CD14-positive monocyte (primary cell): ENCODE data around the gene NPAS3. TPM values are rescaled to one million over a fixed set of nuclear protein-coding genes. Genes with fewer than 3 reads are reported as not detected.

ENCODE experiments used
- DNase-seq, 3 donors: peaks; one replicate each; pipeline ENCODE4 v3.0.0-alpha.2; 2011 to 2022
- H2AFZ ChIP-seq: 2 replicates; pipeline ENCODE4 v1.6.0; 2012; ENCODE audit warnings: mild to moderate bottlenecking, low read depth, low read length, inconsistent platforms; ENCODE audit not compliant: insufficient read depth, poor library complexity, severe bottlenecking
- H3K27ac ChIP-seq, 2 donors: 1 replicate in 1 of 2; 2 replicates in 1 of 2; pipeline ENCODE4 v1.5.1; 2012 to 2013; ENCODE audit warnings: low read length in 2 of 2, control low read depth in 1 of 2, inconsistent platforms in 1 of 2, low read depth in 1 of 2, mild to moderate bottlenecking in 1 of 2
- H3K27me3 ChIP-seq, 2 donors: one replicate each; pipeline versions ENCODE4 v1.6.0 to v1.6.1; 2011 to 2013; ENCODE audit warnings: low read length in 2 of 2; ENCODE audit not compliant: control insufficient read depth in 2 of 2, insufficient read depth in 2 of 2
- H3K36me3 ChIP-seq, 2 donors: replicated peaks in 1 of 2; 1 replicate in 1 of 2; 2 replicates in 1 of 2; pipeline versions ENCODE4 v1.5.1 to v1.6.1; 2012 to 2013; ENCODE audit warnings: low read length in 2 of 2, control low read depth in 1 of 2, inconsistent platforms in 1 of 2, mild to moderate bottlenecking in 1 of 2; ENCODE audit not compliant: insufficient read depth in 2 of 2, control insufficient read depth in 1 of 2
- H3K4me1 ChIP-seq, 2 donors: 1 replicate in 1 of 2; 2 replicates in 1 of 2; pipeline versions ENCODE4 v1.5.1 to v1.6.1; 2012 to 2013; ENCODE audit warnings: low read length in 2 of 2, control low read depth in 1 of 2, inconsistent platforms in 1 of 2, mild to moderate bottlenecking in 1 of 2, moderate library complexity in 1 of 2; ENCODE audit not compliant: insufficient read depth in 2 of 2, control insufficient read depth in 1 of 2
- H3K4me2 ChIP-seq: replicated peaks from 2 replicates; pipeline ENCODE3; 2012; ENCODE audit warnings: low read length, moderate library complexity, mild to moderate bottlenecking; ENCODE audit not compliant: poor library complexity, severe bottlenecking; ENCODE audit errors: extremely low read depth
- H3K4me3 ChIP-seq, 3 experiments: fragments of 200-600 bp in 1 of 3; sonication (generic) in 1 of 3; replicated peaks in 1 of 3; 1 replicate in 2 of 3; 2 replicates in 1 of 3; pipeline ENCODE4 v1.5.1; 2011 to 2013; ENCODE audit warnings: low read length in 3 of 3, mild to moderate bottlenecking in 3 of 3, control low read depth in 2 of 3, low read depth in 2 of 3, inconsistent platforms in 1 of 3, moderate library complexity in 1 of 3
- H3K79me2 ChIP-seq: 2 replicates; pipeline ENCODE4 v1.6.0; 2012; ENCODE audit warnings: mild to moderate bottlenecking, control low read depth, inconsistent platforms, low read length, moderate library complexity; ENCODE audit not compliant: insufficient read depth
- H3K9ac ChIP-seq: 2 replicates; pipeline ENCODE4 v1.6.0; 2017; ENCODE audit warnings: low read length, mild to moderate bottlenecking; ENCODE audit not compliant: insufficient read depth, poor library complexity, severe bottlenecking
- H3K9me3 ChIP-seq, 2 donors: replicated peaks in 1 of 2; 1 replicate in 1 of 2; 2 replicates in 1 of 2; pipeline versions ENCODE4 v1.5.1 to v1.6.1; 2012 to 2013; ENCODE audit warnings: low read length in 2 of 2, control low read depth in 1 of 2; ENCODE audit not compliant: control insufficient read depth in 1 of 2, insufficient read depth in 1 of 2
- H4K20me1 ChIP-seq: 2 replicates; pipeline ENCODE4 v1.6.0; 2012; ENCODE audit warnings: mild to moderate bottlenecking, low read length, control low read depth, moderate library complexity; ENCODE audit not compliant: insufficient read depth
- H3K27ac Mint-ChIP-seq, 7 donors: one replicate each; pipeline ENCODE4 v1.8.0; 2020; ENCODE audit warnings: mild to moderate bottlenecking in 7 of 7, mixed read lengths in 7 of 7, moderate library complexity in 6 of 7, inconsistent platforms in 2 of 7
- H3K27me3 Mint-ChIP-seq, 3 donors: one replicate each; pipeline ENCODE4 v1.8.0; 2021 to 2022; ENCODE audit warnings: low read depth in 3 of 3, mild to moderate bottlenecking in 3 of 3, mixed read lengths in 3 of 3, moderate library complexity in 3 of 3, inconsistent platforms in 1 of 3
- H3K36me3 Mint-ChIP-seq, 2 donors: one replicate each; pipeline ENCODE4 v1.8.0; 2020; ENCODE audit warnings: mixed read lengths in 2 of 2, inconsistent platforms in 1 of 2, mild to moderate bottlenecking in 1 of 2
- H3K4me1 Mint-ChIP-seq: one replicate; pipeline ENCODE4 v1.8.0; 2020; ENCODE audit warnings: mild to moderate bottlenecking, mixed read lengths
- H3K4me3 Mint-ChIP-seq, 2 donors: one replicate each; pipeline ENCODE4 v1.8.0; 2020; ENCODE audit warnings: mild to moderate bottlenecking in 2 of 2, mixed read lengths in 2 of 2, moderate library complexity in 1 of 2
- H3K9me3 Mint-ChIP-seq, 7 donors: one replicate each; pipeline ENCODE4 v1.8.0; 2020 to 2022; ENCODE audit warnings: mixed read lengths in 7 of 7, mild to moderate bottlenecking in 6 of 7, moderate library complexity in 6 of 7, inconsistent platforms in 2 of 7
- CTCF ChIP-seq: fragments of 200-600 bp; IDR thresholded peaks from one replicate; pipeline ENCODE4 v1.8.0; 2022; ENCODE audit warnings: antibody characterized with exemption, mild to moderate bottlenecking
- WGBS: methylation state at CpG from one replicate; pipeline ENCODE4 v1.1.5; 2013; ENCODE audit warnings: missing lambda C conversion rate; ENCODE audit not compliant: insufficient coverage; 5-methylcytosine and 5-hydroxymethylcytosine counted together
- intact Hi-C, 2 donors: fragments of 100-400 bp; cut with micrococcal nuclease; formaldehyde crosslinking; loops; one replicate each; pipeline versions ENCODE4 v1.15.0 to v1.15.1; 2023
- polyA plus RNA-seq, 3 donors: library from polyadenylated mRNA; depleted of rRNA in 1 of 3; unstranded in 2 of 3; stranded (reverse) in 1 of 3; fragments of 300-500 nt in 2 of 3; fragments of >200 nt in 1 of 3; fragmentation: Illumina TruSeq in 2 of 3; gene quantifications; 1 replicate in 2 of 3; 2 replicates in 1 of 3; pipeline ENCODE4 v1.2.3, GENCODE V29; 2012 to 2021

Gene NPAS3
- polyA plus RNA-seq, 3 donors: not detected

- no peak overlapping the region for H3K9ac ChIP-seq
- H3K9me3 ChIP-seq: no peaks in the 10 kb centered on the region
- H2AFZ ChIP-seq: no peak overlapping the region
- TF ChIP-seq CTCF: no peak
- no peaks in the 10 kb centered on the region for H3K27me3 ChIP-seq
- no peak for DNase-seq
- no peaks in the 10 kb centered on the region for H4K20me1 ChIP-seq
- H3K27ac ChIP-seq: no peak overlapping the region
- Mint-ChIP-seq H3K36me3 (no peaks in the 10 kb centered on the region), H3K27me3 (no peaks in the 10 kb centered on the region), H3K4me1 (no peaks in the 10 kb centered on the region), H3K9me3 (no peaks in the 10 kb centered on the region), H3K4me3 (no peak overlapping the region), H3K27ac (no peak overlapping the region)
- intact Hi-C loops: no loop called here
- H3K79me2 ChIP-seq: no peaks in the 10 kb centered on the region
- no peaks in the 10 kb centered on the region for H3K4me1 ChIP-seq
- H3K36me3 ChIP-seq: no peaks in the 10 kb centered on the region
- WGBS: 100% methylated on average over 1 of the region's 2 CpGs
- H3K4me2 ChIP-seq: no peak overlapping the region
- H3K4me3 ChIP-seq: no peak overlapping the region
These were observed 624.7 kb downstream of the NPAS3 start for GRCh38 chr14:33563191-33563900.

GRCh38 chr14:33563901-33564197 lies 625.2 kb downstream of the NPAS3 start:
- Histone ChIP-seq H3K27me3 (no peaks in the 10 kb centered on the region), H3K79me2 (no peaks in the 10 kb centered on the region), H3K4me2 (no peak overlapping the region), H3K27ac (no peak overlapping the region), H3K4me1 (no peaks in the 10 kb centered on the region), H3K36me3 (no peaks in the 10 kb centered on the region), H3K9ac (no peak overlapping the region), H3K4me3 (no peak overlapping the region), H3K9me3 (no peaks in the 10 kb centered on the region), H2AFZ (no peak overlapping the region), H4K20me1 (no peaks in the 10 kb centered on the region)
- no peak for DNase-seq
- H3K4me3 Mint-ChIP-seq: no peak overlapping the region
- no CpG with 5 or more reads among the region's 1 CpG for whole genome bisulfite sequencing
- no peak overlapping the region for H3K27ac Mint-ChIP-seq
- no peaks in the 10 kb centered on the region for H3K27me3 Mint-ChIP-seq
- H3K9me3 Mint-ChIP-seq: no peaks in the 10 kb centered on the region
- intact Hi-C loops: no loop called here
- H3K4me1 Mint-ChIP-seq: no peaks in the 10 kb centered on the region
- TF ChIP-seq CTCF: no peak
- H3K36me3 Mint-ChIP-seq: no peaks in the 10 kb centered on the region
